ENCODE data around the gene SLITRK3. TPM values are rescaled to one million over a fixed set of nuclear protein-coding genes. Genes with fewer than 3 reads are reported as not detected.
A peak's percentile ranks its signal among the peaks of the same experiment; 100 is the strongest.
"Not testable (repeated sequence)": the region's sequence is repeated elsewhere in the genome, so short reads cannot be mapped to it uniquely, and the experiment has no call there.

The SLITRK3 gene
- total RNA-seq, 1 experiment from 2014 or later = not detected

DNA sequence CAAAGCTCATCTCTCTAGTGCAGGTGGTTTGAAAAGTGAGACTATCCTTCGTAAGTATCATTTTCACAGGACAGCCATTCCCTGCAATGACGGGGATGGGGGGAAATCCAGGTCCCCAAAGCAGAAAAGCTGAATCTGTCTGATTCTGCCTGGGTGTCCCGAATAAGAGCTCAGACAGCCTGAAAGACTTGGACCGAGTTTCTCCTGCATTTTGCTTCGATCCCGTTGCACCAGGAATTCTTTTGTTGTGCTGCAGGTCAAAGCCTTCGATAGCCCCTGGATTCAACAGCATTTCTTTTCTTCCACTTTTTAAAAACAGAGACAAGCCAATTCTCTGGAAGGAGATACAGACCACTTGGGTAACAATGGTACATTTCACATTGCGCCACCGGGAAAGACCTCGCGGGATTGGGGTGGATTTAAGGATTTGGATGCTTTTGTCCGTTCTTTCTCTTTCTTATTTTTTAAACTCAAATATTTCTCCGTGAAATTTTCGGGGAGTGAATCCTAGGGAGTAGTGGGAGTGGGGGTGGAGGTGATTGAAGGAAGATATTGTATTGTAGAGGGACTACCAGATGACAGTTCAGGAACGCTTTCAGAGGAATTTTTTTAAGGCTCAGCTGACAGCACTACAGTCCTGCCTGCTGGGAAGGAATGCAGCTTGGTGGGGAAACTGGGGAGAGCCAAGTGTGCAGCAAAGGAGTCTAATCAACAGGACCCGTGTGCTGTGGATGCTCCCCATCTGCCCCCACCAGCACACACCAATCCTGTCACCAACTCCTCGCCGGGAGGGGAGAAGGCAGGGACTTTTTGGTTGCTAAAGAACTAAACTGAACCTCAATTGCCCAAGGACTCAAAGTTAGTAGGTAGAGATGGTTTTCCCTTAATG, 2.6 kb downstream of the SLITRK3 start:
- no peak for DNase-seq (ENCODE audit: low read depth)

- no peak for DNase-seq (ENCODE audit: low read depth)
Observed at GRCh38 chr3:165192610-165193192, 3.5 kb downstream of the SLITRK3 start.

- DNase-seq (ENCODE audit: low read depth) = no peak
Observed at GRCh38 chr3:165191491-165191890, 4.7 kb downstream of the SLITRK3 start.

DNA sequence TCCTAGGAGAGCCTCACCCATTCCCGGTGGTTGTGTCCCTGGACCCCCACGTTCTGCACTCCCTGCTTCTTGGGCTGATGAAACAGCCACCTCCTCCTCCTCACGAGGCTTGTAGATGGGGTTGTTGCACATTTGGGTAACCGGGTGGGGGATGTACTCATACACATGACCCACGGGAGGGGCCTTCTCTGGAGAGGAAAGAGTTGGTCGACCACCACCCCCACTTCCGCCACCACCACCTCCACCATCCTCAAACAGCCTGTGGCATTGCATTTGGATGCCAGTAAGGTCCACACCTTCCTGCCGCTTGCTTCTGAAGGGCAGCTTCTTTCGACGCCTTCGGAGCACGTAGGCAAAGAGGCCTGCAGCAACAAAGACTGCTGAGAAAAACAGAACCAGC, 7.7 kb downstream of the SLITRK3 start:
- no peak for DNase-seq (ENCODE audit: low read depth)

DNA sequence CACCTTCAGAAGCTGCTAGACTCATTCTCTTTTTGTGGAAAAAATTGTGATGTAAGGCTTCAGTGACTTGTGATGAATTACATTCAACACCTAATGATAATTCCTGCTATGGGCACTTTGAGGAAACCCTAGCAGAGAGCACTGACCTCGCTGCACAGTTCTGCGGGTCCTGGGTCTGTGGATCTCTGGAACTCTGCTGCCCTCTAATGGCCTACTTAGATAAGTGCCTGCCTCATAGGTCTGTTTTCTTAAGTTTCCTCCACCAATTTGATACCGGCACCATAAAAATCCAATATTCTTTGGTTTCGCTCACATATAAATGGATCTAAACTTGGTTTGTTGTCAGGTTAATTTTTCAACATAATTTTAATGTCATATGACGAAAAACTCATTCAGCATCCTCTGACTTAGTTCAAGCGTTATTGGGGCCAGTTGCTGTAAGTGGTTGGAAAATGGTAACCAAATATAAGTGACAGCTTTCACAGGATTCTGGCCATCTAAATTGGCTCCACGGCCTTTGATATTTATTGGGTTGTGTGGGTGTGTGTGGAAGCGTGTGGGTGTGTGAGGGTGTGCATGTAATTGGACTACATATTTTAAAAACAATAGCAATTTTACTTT, 10.4 kb downstream of the SLITRK3 start:
- DNase-seq (ENCODE audit: low read depth) = peak; percentile 58

DNA sequence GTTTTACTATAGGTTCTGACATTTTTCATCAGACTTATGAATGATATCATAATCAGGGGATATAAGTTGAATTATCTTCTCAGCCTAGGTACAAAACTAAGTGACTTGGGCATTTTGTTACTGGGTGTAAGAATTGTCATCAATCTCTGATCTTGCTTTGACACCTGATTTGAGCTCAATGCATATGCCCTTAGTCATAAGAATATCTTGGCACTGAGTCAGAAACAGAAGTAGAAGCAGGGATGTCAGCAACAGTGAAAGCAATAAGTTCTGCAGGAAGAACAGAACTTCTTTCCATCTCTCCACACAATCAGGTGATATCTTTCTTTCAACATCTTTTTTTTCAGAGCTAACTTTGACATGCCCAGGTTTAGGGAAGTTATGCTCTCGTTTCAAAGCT, 14.6 kb downstream of the SLITRK3 start:
- DNase-seq (ENCODE audit: low read depth) = peak; percentile 47

GRCh38 chr3:165170236-165170635, 25.9 kb downstream of the SLITRK3 start:
- no peak for DNase-seq (ENCODE audit: low read depth)

- no peak for DNase-seq (ENCODE audit: low read depth)
Observed at GRCh38 chr3:165169368-165169767, 26.8 kb downstream of the SLITRK3 start.

DNA sequence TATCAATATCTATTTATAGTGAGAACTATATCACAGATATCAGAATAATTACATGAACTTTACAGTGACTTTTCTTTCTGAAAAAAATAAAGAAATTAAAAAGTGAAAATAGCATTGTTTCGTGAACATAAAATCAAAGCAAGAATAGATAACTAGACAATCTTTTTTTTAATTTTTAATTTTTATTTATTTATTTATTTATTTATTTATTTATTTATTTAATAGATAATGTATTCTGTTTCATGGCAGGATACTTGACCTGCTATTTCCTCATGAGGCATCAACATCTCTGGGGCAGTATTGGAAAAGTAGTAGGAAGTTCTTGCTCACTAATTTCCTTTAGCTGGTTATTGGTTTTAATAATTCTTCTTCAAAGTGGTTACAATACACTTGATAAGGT, 33.3 kb downstream of the SLITRK3 start:
- no peak for DNase-seq (ENCODE audit: low read depth)

GRCh38 chr3:165159760-165160421, 36.3 kb downstream of the SLITRK3 start:
- DNase-seq (ENCODE audit: low read depth) = no peak

GRCh38 chr3:165158011-165158410, 38.2 kb downstream of the SLITRK3 start:
- DNase-seq (ENCODE audit: low read depth) = no peak

GRCh38 chr3:165156757-165157420, 39.3 kb downstream of the SLITRK3 start:
- no peak for DNase-seq (ENCODE audit: low read depth)

DNA sequence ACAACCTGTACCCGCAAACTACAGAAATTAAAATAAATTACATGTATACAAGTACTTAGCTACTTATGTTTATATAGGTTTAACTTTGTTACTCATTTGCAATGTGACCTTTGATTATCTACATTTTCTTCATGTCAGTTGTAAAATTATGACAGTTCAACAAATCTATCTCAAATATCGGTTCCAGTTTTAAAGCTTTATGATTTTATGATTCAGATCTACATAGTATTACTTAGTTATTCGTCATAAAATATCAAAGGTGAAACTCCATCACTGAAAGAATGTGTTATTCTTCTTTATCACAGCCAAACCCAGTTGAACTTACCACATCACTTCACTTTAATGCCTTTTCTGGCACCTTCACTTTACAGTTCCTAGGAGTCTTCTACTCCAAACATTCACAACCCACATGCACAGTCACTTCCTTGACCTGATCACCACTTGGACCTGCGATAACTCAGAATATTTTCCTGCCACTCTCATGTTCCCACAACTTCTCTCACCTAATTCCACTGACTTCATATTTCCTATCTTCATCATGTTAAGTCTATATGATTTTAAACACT, 47.2 kb downstream of the SLITRK3 start:
- no peak for DNase-seq (ENCODE audit: low read depth)

DNA sequence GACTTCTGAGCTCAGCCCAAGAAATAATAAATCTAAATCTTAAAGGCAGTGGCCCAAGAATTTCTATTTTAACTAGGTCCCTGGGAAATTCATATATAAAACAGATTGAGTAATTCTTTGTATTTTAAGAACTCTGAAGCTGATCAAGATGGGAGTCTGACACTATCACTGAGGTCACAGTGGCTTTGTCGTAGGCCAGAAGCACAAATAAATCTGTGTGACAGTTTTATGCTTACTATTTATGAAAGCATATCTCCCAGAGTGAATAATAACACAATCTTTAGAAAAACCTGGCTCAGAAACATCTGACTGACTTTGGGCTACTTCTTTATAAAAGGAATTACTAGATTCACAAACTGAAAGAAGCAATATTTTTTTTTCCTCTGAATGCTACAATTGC, 51.9 kb downstream of the SLITRK3 start:
- no peak for DNase-seq (ENCODE audit: low read depth)

DNA sequence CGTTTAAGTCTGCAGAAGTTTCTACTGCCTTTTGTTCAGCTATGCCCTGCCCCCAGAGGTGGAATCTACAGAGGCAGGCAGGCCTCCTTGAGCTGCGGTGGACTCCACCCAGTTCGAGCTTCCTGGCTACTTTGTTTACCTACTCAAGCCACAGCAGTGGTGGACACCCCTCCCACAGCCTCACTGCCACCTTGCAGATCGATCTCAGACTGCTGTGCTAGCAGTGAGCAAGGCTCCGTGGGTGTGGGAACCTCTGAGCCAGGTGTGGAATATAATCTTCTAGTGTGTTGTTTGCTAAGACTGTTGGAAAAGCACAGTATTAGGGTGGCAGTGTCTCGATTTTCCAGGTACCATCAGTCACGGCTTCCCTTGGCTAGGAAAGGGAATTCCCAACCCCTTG, 56.3 kb downstream of the SLITRK3 start:
- DNase-seq (ENCODE audit: low read depth) = not testable (repeated sequence)

Other genes with a start within 250 kb of the SLITRK3 start
- not detected in 2 replicates for gene SI, start 117.9 kb downstream of the SLITRK3 start, total RNA-seq (2014; rRNA removed; shearing (Covaris generic))

Data from HT1080 (cell line).